CD4-positive, alpha-beta memory T cell (primary cell): ENCODE measurements around the gene PEA15. TPM values are rescaled to one million over a fixed set of nuclear protein-coding genes. Genes with fewer than 3 reads are reported as not detected.

Experiments
- CTCF ChIA-PET: fragments of 350-600 bp; sonication (Branson Sonifier 250); formaldehyde crosslinking; loops from one replicate; lab custom pipeline; 2021; ENCODE audit warnings: inconsistent platforms; ENCODE audit not compliant: partially characterized antibody; lab: Charles Lee
- POLR2A ChIA-PET: fragments of 350-600 bp; sonication (Branson Sonifier 250); formaldehyde crosslinking; loops from one replicate; lab custom pipeline; 2021; ENCODE audit not compliant: partially characterized antibody; lab: Charles Lee
- DNase-seq, 5 donors: peaks; one replicate each; pipeline versions ENCODE4 v3.0.0 to v3.0.0-alpha.2; 2020 to 2022; ENCODE audit warnings: mixed read lengths in 1 of 5
- H3K27ac ChIP-seq: one replicate; pipeline ENCODE4 v1.7.0; 2013; ENCODE audit warnings: low read depth, low read length
- H3K27me3 ChIP-seq: 2 replicates; pipeline ENCODE4 v1.7.0; 2013; ENCODE audit warnings: mild to moderate bottlenecking, low read length, moderate library complexity; ENCODE audit not compliant: insufficient read depth
- H3K36me3 ChIP-seq: 2 replicates; pipeline ENCODE4 v1.7.0; 2013; ENCODE audit warnings: mild to moderate bottlenecking, low read length, moderate library complexity; ENCODE audit not compliant: insufficient read depth
- H3K4me1 ChIP-seq: 2 replicates; pipeline ENCODE4 v1.7.0; 2013; ENCODE audit warnings: mild to moderate bottlenecking, low read length, moderate library complexity; ENCODE audit not compliant: insufficient read depth
- H3K4me3 ChIP-seq, 2 donors: one replicate each; pipeline ENCODE4 v1.7.0; 2013; ENCODE audit warnings: low read length in 2 of 2, mild to moderate bottlenecking in 1 of 2
- H3K9me3 ChIP-seq, 2 donors: one replicate each; pipeline ENCODE4 v1.7.0; 2013; ENCODE audit warnings: low read length in 2 of 2, control low read depth in 1 of 2; ENCODE audit not compliant: control insufficient read depth in 1 of 2
- H3K27ac Mint-ChIP-seq, 7 donors: one replicate each; pipeline ENCODE4 v1.8.0; 2020 to 2021; ENCODE audit warnings: mixed read lengths in 7 of 7, mild to moderate bottlenecking in 6 of 7, inconsistent platforms in 3 of 7, moderate library complexity in 3 of 7
- H3K27me3 Mint-ChIP-seq, 2 donors: one replicate each; pipeline ENCODE4 v1.8.0; 2020 to 2021; ENCODE audit warnings: mixed read lengths in 2 of 2
- H3K36me3 Mint-ChIP-seq, 2 donors: one replicate each; pipeline ENCODE4 v1.8.0; 2020 to 2021; ENCODE audit warnings: mixed read lengths in 2 of 2, inconsistent platforms in 1 of 2, mild to moderate bottlenecking in 1 of 2
- H3K4me1 Mint-ChIP-seq, 4 donors: one replicate each; pipeline ENCODE4 v1.8.0; 2020 to 2021; ENCODE audit warnings: mixed read lengths in 4 of 4, mild to moderate bottlenecking in 1 of 4
- H3K4me3 Mint-ChIP-seq, 8 donors: one replicate each; pipeline ENCODE4 v1.8.0; 2020 to 2021; ENCODE audit warnings: mixed read lengths in 8 of 8, mild to moderate bottlenecking in 7 of 8, moderate library complexity in 6 of 8, inconsistent platforms in 3 of 8
- H3K9me3 Mint-ChIP-seq, 8 donors: one replicate each; pipeline ENCODE4 v1.8.0; 2020 to 2021; ENCODE audit warnings: mixed read lengths in 8 of 8, mild to moderate bottlenecking in 5 of 8, inconsistent platforms in 3 of 8, moderate library complexity in 1 of 8
- intact Hi-C: fragments of 100-400 bp; cut with micrococcal nuclease; formaldehyde crosslinking; loops from one replicate; pipeline ENCODE4 v1.15.1; 2023
- polyA plus RNA-seq, 2 donors: library from polyadenylated mRNA; unstranded; fragments of 300-500 nt; fragmentation: Illumina TruSeq; gene quantifications; one replicate each; pipeline ENCODE4 v1.2.3, GENCODE V29; 2021
- total RNA-seq, 2 experiments: library from RNA; stranded (reverse); gene quantifications; one replicate each; pipeline ENCODE4 v1.2.3, GENCODE V29; 2021

Gene PEA15
- total and polyA plus RNA-seq, 4 experiments from 2014 or later = 7.6 to 25.1 (median 16.6) TPM

- H3K4me1 Mint-ChIP-seq = peaks cover 0 to 6% (median 0%) of the 10 kb centered on the region in 4 donors
- H3K36me3 Mint-ChIP-seq = no peaks in the 10 kb centered on the region
- Histone ChIP-seq H3K9me3 (no peaks in the 10 kb centered on the region), H3K4me3 (no peak overlapping the region), H3K36me3 (no peaks in the 10 kb centered on the region), H3K27me3 (no peaks in the 10 kb centered on the region), H3K27ac (no peak overlapping the region), H3K4me1 (no peaks in the 10 kb centered on the region)
- H3K9me3 Mint-ChIP-seq = no peaks in the 10 kb centered on the region
- no peak for DNase-seq
- ChIA-PET POLR2A (no interaction called here), CTCF (interaction anchor here (1.4 kb wide), 1 partner anchor 112 kb away, joined by 3 read pairs; no protein-coding TSS in a partner anchor)
- H3K27ac Mint-ChIP-seq = no peak overlapping the region
- intact Hi-C loops = no loop called here
- H3K27me3 Mint-ChIP-seq = peaks cover 5 to 10% of the 10 kb centered on the region in 2 donors
- H3K4me3 Mint-ChIP-seq = no peak overlapping the region
Measured at GRCh38 chr1:160179336-160179735, 25.8 kb upstream of the PEA15 start.

GRCh38 chr1:160186246-160186645, 18.9 kb upstream of the PEA15 start:
- no peaks in the 10 kb centered on the region for H3K9me3 Mint-ChIP-seq
- H3K4me3 Mint-ChIP-seq = no peak overlapping the region
- Histone ChIP-seq H3K27me3 (no peaks in the 10 kb centered on the region), H3K4me3 (no peak overlapping the region), H3K4me1 (no peaks in the 10 kb centered on the region), H3K36me3 (no peaks in the 10 kb centered on the region), H3K27ac (no peak overlapping the region), H3K9me3 (no peaks in the 10 kb centered on the region)
- H3K4me1 Mint-ChIP-seq = no peaks in the 10 kb centered on the region
- CTCF ChIA-PET = interaction anchor here (0.9 to 8.9 kb wide), 2 partner anchors 106 to 112 kb away, joined by 3 to 177 read pairs; no protein-coding TSS in a partner anchor
- DNase-seq = no peak
- no peaks in the 10 kb centered on the region for H3K36me3 Mint-ChIP-seq
- intact Hi-C loops = no loop called here
- POLR2A ChIA-PET = no interaction called here
- peaks cover 4 to 17% of the 10 kb centered on the region in 2 donors for H3K27me3 Mint-ChIP-seq
- no peak overlapping the region for H3K27ac Mint-ChIP-seq

- DNase-seq = no peak
- Mint-ChIP-seq H3K27me3 (peaks cover 4 to 14% of the 10 kb centered on the region in 2 donors), H3K4me1 (no peaks in the 10 kb centered on the region), H3K9me3 (no peaks in the 10 kb centered on the region), H3K36me3 (no peaks in the 10 kb centered on the region), H3K27ac (no peak overlapping the region), H3K4me3 (no peak overlapping the region)
- POLR2A ChIA-PET = no interaction called here
- no peak overlapping the region for H3K4me3 ChIP-seq
- no peak overlapping the region for H3K27ac ChIP-seq
- no peaks in the 10 kb centered on the region for H3K36me3 ChIP-seq
- intact Hi-C loops = no loop called here
- no peaks in the 10 kb centered on the region for H3K27me3 ChIP-seq
- no peaks in the 10 kb centered on the region for H3K4me1 ChIP-seq
- no peaks in the 10 kb centered on the region for H3K9me3 ChIP-seq
- CTCF ChIA-PET = interaction anchor here (0.9 to 8.9 kb wide), 3 partner anchors 33 to 111 kb away, joined by 3 to 177 read pairs (median 3); no protein-coding TSS in a partner anchor
Measured at GRCh38 chr1:160186729-160187128, 18.5 kb upstream of the PEA15 start.

- Mint-ChIP-seq H3K9me3 (no peaks in the 10 kb centered on the region), H3K4me1 (no peaks in the 10 kb centered on the region), H3K27ac (no peak overlapping the region), H3K4me3 (no peak overlapping the region), H3K36me3 (no peaks in the 10 kb centered on the region), H3K27me3 (peaks cover 2 to 12% of the 10 kb centered on the region in 2 donors)
- ChIA-PET CTCF (interaction anchor here (1.2 to 8.9 kb wide), 3 partner anchors 32 to 105 kb away, joined by 3 to 177 read pairs (median 4); no protein-coding TSS in a partner anchor), POLR2A (no interaction called here)
- DNase-seq = no peak
- Histone ChIP-seq H3K36me3 (no peaks in the 10 kb centered on the region), H3K27me3 (no peaks in the 10 kb centered on the region), H3K4me3 (no peak overlapping the region), H3K27ac (no peak overlapping the region), H3K9me3 (no peaks in the 10 kb centered on the region), H3K4me1 (no peaks in the 10 kb centered on the region)
- intact Hi-C loops = no loop called here
Measured at GRCh38 chr1:160187407-160187806, 17.8 kb upstream of the PEA15 start.

GRCh38 chr1:160188341-160188740, 16.8 kb upstream of the PEA15 start:
- Mint-ChIP-seq H3K9me3 (no peaks in the 10 kb centered on the region), H3K36me3 (no peaks in the 10 kb centered on the region), H3K4me3 (peak overlapping the region in 1 of 8 donors; percentile 2), H3K4me1 (no peaks in the 10 kb centered on the region), H3K27me3 (peaks cover 2 to 10% of the 10 kb centered on the region in 2 donors), H3K27ac (peak overlapping the region in 2 of 7 donors; percentile 20 to 50)
- Histone ChIP-seq H3K4me1 (peaks cover 8% of the 10 kb centered on the region), H3K27ac (no peak overlapping the region), H3K27me3 (no peaks in the 10 kb centered on the region), H3K9me3 (no peaks in the 10 kb centered on the region), H3K4me3 (no peak overlapping the region), H3K36me3 (no peaks in the 10 kb centered on the region)
- POLR2A ChIA-PET = no interaction called here
- intact Hi-C loops = no loop called here
- no peak for DNase-seq
- CTCF ChIA-PET = interaction anchor here (0.7 to 8.9 kb wide), 6 partner anchors 12 to 188 kb away, joined by 3 to 177 read pairs (median 4); no protein-coding TSS in a partner anchor

GRCh38 chr1:160189649-160190625, 15.2 kb upstream of the PEA15 start, which contains the start of gene CASQ1:
CASQ1 (plus strand) TSS chr1:160190575; CDS start chr1:160190752, 177 bp downstream.
- H3K9me3 Mint-ChIP-seq = no peaks in the 10 kb centered on the region
- H3K36me3 ChIP-seq = no peaks in the 10 kb centered on the region
- intact Hi-C loops = loop anchor here (10.0 kb wide), 1 partner anchor 415 kb away; no protein-coding TSS in a partner anchor
- H3K36me3 Mint-ChIP-seq = no peaks in the 10 kb centered on the region
- H3K27me3 ChIP-seq = no peaks in the 10 kb centered on the region
- peaks cover 2 to 9% of the 10 kb centered on the region in 2 donors for H3K27me3 Mint-ChIP-seq
- no peaks in the 10 kb centered on the region for H3K4me1 Mint-ChIP-seq
- ChIA-PET CTCF (interaction anchor here (1.0 to 8.9 kb wide), 8 partner anchors 9 to 189 kb away, joined by 3 to 177 read pairs (median 5); no protein-coding TSS in a partner anchor), POLR2A (no interaction called here)
- no peak within 1 kb of the TSS for H3K4me3 ChIP-seq
- no peak for DNase-seq
- peaks cover 9% of the 10 kb centered on the region for H3K4me1 ChIP-seq
- H3K4me3 Mint-ChIP-seq = no peak within 1 kb of the TSS
- peak within 1 kb of the TSS in 1 of 7 donors; percentile 10 for H3K27ac Mint-ChIP-seq
- H3K27ac ChIP-seq = no peak within 1 kb of the TSS
- no peaks in the 10 kb centered on the region for H3K9me3 ChIP-seq

GRCh38 chr1:160191756-160192155, 13.4 kb upstream of the PEA15 start:
- Mint-ChIP-seq H3K4me3 (no peak overlapping the region), H3K4me1 (no peaks in the 10 kb centered on the region), H3K27ac (peak overlapping the region in 1 of 7 donors; percentile 43), H3K9me3 (no peaks in the 10 kb centered on the region), H3K36me3 (no peaks in the 10 kb centered on the region), H3K27me3 (peaks cover 2 to 5% of the 10 kb centered on the region in 2 donors)
- intact Hi-C loops = loop anchor here (10.0 kb wide), 1 partner anchor 413 kb away; no protein-coding TSS in a partner anchor
- Histone ChIP-seq H3K36me3 (no peaks in the 10 kb centered on the region), H3K4me3 (no peak overlapping the region), H3K27me3 (no peaks in the 10 kb centered on the region), H3K27ac (no peak overlapping the region), H3K9me3 (no peaks in the 10 kb centered on the region), H3K4me1 (peaks cover 9% of the 10 kb centered on the region)
- ChIA-PET POLR2A (interaction anchor here (1.3 to 1.5 kb wide), 2 partner anchors 13 to 100 kb away, joined by 4 to 6 read pairs; partner anchors contain the start of gene PEA15), CTCF (interaction anchor here (1.0 to 8.9 kb wide), 11 partner anchors 10 to 584 kb away, joined by 3 to 177 read pairs (median 3); no protein-coding TSS in a partner anchor)
- DNase-seq = no peak
